ENCODE data around the gene ENAM. TPM values are rescaled to one million over a fixed set of nuclear protein-coding genes. Genes with fewer than 3 reads are reported as not detected.

ENAM gene
- total and polyA plus RNA-seq, 2 donors = 0.16 to 0.32 TPM

Other genes starting within 250 kb of the ENAM start
- gene SMR3B, start 245.6 kb upstream of the ENAM start, total RNA-seq = not detected
- gene SMR3B, start 245.6 kb upstream of the ENAM start, polyA plus RNA-seq = not detected
- not detected for gene OPRPN, start 230.8 kb upstream of the ENAM start, total RNA-seq
- not detected for gene OPRPN, start 230.8 kb upstream of the ENAM start, polyA plus RNA-seq
- gene MUC7, start 156.5 kb upstream of the ENAM start, total RNA-seq = not detected
- gene MUC7, start 156.5 kb upstream of the ENAM start, polyA plus RNA-seq = not detected
- not detected for gene AMTN, start 110.2 kb upstream of the ENAM start, total RNA-seq
- gene AMTN, start 110.2 kb upstream of the ENAM start, polyA plus RNA-seq = not detected
- gene AMBN, start 36.5 kb upstream of the ENAM start, total RNA-seq = not detected
- gene AMBN, start 36.5 kb upstream of the ENAM start, polyA plus RNA-seq = not detected
- 4.5 TPM for gene JCHAIN, start 37.8 kb downstream of the ENAM start, total RNA-seq
- gene JCHAIN, start 37.8 kb downstream of the ENAM start, polyA plus RNA-seq = 6.9 TPM
- 17.5 TPM for gene UTP3, start 59.8 kb downstream of the ENAM start, total RNA-seq
- 25.5 TPM for gene UTP3, start 59.8 kb downstream of the ENAM start, polyA plus RNA-seq
- gene RUFY3, start 93.2 kb downstream of the ENAM start, total RNA-seq = 137 TPM
- gene RUFY3, start 93.2 kb downstream of the ENAM start, polyA plus RNA-seq = 23.6 TPM
- gene GRSF1, start 211.1 kb downstream of the ENAM start, total RNA-seq = 75.6 TPM
- 54.0 TPM for gene GRSF1, start 211.1 kb downstream of the ENAM start, polyA plus RNA-seq